A673 (cell line): ENCODE data around the gene HTR6. TPM values are rescaled to one million over a fixed set of nuclear protein-coding genes. Genes with fewer than 3 reads are reported as not detected.

Experiments
- BruUV-seq: library from RNA; stranded (reverse); fragments of 400-500 nt; replicated peaks from 2 replicates; lab custom pipeline; 2021; lab: Mats Ljungman, UMichigan
- CTCF ChIA-PET: fragments of 300-600 bp; sonication (Branson Sonifier 250); formaldehyde crosslinking; loops from one replicate; lab custom pipeline; 2022; ENCODE audit warnings: antibody characterized with exemption; lab: Charles Lee
- POLR2A ChIA-PET: fragments of 300-600 bp; sonication (Branson Sonifier 250); formaldehyde crosslinking; loops from one replicate; lab custom pipeline; 2022; ENCODE audit warnings: antibody characterized with exemption; ENCODE audit not compliant: low non-redundant PET; lab: Charles Lee
- DNase-seq: peaks from one replicate; pipeline ENCODE4 v3.0.0-alpha.2; 2015; ENCODE audit warnings: low spot score
- H3K27ac ChIP-seq: fragments of 200-600 bp; sonication (generic); 2 replicates; pipeline ENCODE4 v1.5.1; 2016; ENCODE audit warnings: mixed run types, low read depth, mild to moderate bottlenecking, mixed read lengths, antibody characterized with exemption, low read length; ENCODE audit not compliant: poor library complexity, severe bottlenecking
- H3K27me3 ChIP-seq: fragments of 200-600 bp; sonication (generic); replicated peaks from 2 replicates; pipeline ENCODE4 v1.6.1; 2017; ENCODE audit warnings: mixed run types, low read depth, mild to moderate bottlenecking, mixed read lengths, antibody characterized with exemption, low read length; ENCODE audit not compliant: insufficient read depth, poor library complexity
- H3K36me3 ChIP-seq: fragments of 200-600 bp; sonication (generic); 2 replicates; pipeline ENCODE4 v1.6.1; 2016; ENCODE audit warnings: mixed run types, mild to moderate bottlenecking, mixed read lengths, antibody characterized with exemption, low read length; ENCODE audit not compliant: insufficient read depth, poor library complexity, severe bottlenecking
- H3K4me1 ChIP-seq: fragments of 200-600 bp; sonication (generic); 2 replicates; pipeline ENCODE4 v1.6.1; 2017; ENCODE audit warnings: mixed run types, mild to moderate bottlenecking, mixed read lengths, antibody characterized with exemption, low read length; ENCODE audit not compliant: insufficient read depth, poor library complexity, severe bottlenecking
- H3K4me3 ChIP-seq: fragments of 200-600 bp; sonication (generic); 2 replicates; pipeline ENCODE4 v1.5.1; 2016; ENCODE audit warnings: low read depth, mixed run types, mild to moderate bottlenecking, mixed read lengths, low read length; ENCODE audit not compliant: poor library complexity, severe bottlenecking
- H3K9me3 ChIP-seq: fragments of 200-600 bp; sonication (generic); 2 replicates; pipeline ENCODE4 v1.6.1; 2016; ENCODE audit warnings: mixed run types, low read depth, mild to moderate bottlenecking, mixed read lengths, antibody characterized with exemption, low read length; ENCODE audit not compliant: poor library complexity, severe bottlenecking
- EZH2 ChIP-seq: fragments of 200-600 bp; sonication (generic); IDR thresholded peaks from 2 replicates; pipeline ENCODE4 v1.6.1; 2017; ENCODE audit warnings: borderline replicate concordance, low read depth, mild to moderate bottlenecking, mixed read lengths, antibody characterized with exemption, low read length; ENCODE audit not compliant: poor library complexity, severe bottlenecking
- intact Hi-C: fragments of 100-400 bp; cut with micrococcal nuclease; formaldehyde crosslinking; loops from one replicate; pipeline ENCODE4 v1.10.0; 2022; ENCODE audit not compliant: unreplicated experiment
- total RNA-seq: library from RNA; stranded (reverse); gene quantifications from 2 replicates; pipeline ENCODE4 v1.2.3, GENCODE V29; 2021
- TF ChIP-seq, protein P1 (sequence below): fragments of 300-800, 200-600 bp; sonication (generic); conservative IDR thresholded peaks from 2 replicates; pipeline ENCODE4 v1.5.1; 2017; ENCODE audit warnings: low read depth, mild to moderate bottlenecking, antibody characterized with exemption, low read length, moderate library complexity, mixed read lengths

Gene HTR6
- total RNA-seq, 1 experiment from 2014 or later: not detected

DNA sequence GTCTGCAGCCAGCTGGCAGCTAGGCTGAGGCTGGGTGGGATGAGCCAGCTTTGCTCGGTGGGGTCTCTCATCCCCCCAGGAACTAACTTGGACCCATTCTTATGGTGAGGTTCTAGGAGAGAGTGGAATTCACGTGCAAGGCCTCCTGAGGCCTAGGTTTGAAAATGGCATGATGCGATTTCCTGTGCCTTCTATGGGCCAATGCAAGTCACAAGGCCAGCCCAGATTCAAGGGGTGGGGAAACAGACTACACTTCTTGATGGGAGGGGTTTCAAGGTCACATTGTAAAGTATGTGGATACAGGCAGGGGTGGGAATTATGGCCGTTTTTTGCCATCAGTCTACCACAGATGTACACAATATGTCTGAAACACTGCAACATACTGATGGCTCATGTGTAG, 48.3 kb downstream of the HTR6 start:
- intact Hi-C loops: no loop called here
- H3K9me3 ChIP-seq: no peaks in the 10 kb centered on the region
- no peak for DNase-seq
- H3K36me3 ChIP-seq: no peaks in the 10 kb centered on the region
- H3K27me3 ChIP-seq: no peaks in the 10 kb centered on the region
- CTCF ChIA-PET: no interaction called here
- BruUV-seq: no TSS peak
- H3K4me3 ChIP-seq: no peak overlapping the region
- POLR2A ChIA-PET: no interaction called here
- no peak overlapping the region for H3K27ac ChIP-seq
- no peaks in the 10 kb centered on the region for H3K4me1 ChIP-seq
- no peak for TF ChIP-seq EZH2
- TF ChIP-seq, protein P1, sequence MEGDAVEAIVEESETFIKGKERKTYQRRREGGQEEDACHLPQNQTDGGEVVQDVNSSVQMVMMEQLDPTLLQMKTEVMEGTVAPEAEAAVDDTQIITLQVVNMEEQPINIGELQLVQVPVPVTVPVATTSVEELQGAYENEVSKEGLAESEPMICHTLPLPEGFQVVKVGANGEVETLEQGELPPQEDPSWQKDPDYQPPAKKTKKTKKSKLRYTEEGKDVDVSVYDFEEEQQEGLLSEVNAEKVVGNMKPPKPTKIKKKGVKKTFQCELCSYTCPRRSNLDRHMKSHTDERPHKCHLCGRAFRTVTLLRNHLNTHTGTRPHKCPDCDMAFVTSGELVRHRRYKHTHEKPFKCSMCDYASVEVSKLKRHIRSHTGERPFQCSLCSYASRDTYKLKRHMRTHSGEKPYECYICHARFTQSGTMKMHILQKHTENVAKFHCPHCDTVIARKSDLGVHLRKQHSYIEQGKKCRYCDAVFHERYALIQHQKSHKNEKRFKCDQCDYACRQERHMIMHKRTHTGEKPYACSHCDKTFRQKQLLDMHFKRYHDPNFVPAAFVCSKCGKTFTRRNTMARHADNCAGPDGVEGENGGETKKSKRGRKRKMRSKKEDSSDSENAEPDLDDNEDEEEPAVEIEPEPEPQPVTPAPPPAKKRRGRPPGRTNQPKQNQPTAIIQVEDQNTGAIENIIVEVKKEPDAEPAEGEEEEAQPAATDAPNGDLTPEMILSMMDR: no peak

DNA sequence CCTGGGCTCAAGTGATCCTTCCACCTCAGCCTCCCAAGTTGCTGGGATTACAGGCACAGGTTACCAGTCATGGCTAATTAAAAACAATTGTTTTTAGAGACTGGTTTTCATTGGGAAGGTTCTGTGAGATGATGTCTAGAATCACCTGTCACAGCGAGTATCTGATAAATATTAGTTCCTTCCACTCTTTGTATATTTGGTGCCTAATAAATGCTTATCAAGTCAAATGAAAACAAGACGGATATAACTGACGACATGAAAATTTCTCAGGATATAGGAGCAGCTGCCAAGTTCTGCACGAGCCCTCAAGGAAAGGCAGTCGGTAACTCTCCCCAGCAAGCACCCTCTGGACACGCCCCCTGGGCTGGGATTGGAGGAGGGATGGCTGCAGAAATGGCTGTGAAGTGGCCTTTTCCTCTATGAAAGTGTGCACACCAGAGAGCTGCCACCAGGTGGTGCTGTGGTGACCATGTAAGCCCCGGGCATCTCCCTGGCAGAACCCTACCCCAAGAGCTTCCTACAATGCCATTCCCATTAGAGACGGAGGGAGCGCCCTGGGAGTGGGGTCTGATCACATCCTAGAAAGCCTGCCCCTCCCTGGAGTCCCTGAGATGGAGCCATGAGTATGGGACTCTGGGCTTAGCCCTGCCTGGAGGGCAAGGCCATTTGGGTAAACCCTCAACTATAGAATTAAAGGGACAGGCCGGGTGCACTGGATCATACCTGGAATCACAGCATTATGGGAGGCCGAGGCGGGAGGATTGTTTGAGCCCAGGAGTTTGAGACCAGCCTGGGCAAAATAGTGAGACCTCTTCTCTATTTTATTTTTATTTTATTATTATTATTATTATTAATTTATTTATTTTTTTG, 50.9 kb downstream of the HTR6 start:
- H3K36me3 ChIP-seq: no peaks in the 10 kb centered on the region
- BruUV-seq: no TSS peak
- no peaks in the 10 kb centered on the region for H3K4me1 ChIP-seq
- no peaks in the 10 kb centered on the region for H3K9me3 ChIP-seq
- no peak overlapping the region for H3K4me3 ChIP-seq
- DNase-seq: peak; percentile 98
- ChIA-PET POLR2A (no interaction called here), CTCF (interaction anchor here (0.6 to 1.2 kb wide), 11 partner anchors 11 to 323 kb away, joined by 3 to 7 read pairs (median 4); partner anchors contain the start of gene OTUD3)
- intact Hi-C loops: loop anchor here (5.0 kb wide), 1 partner anchor 97 kb away; no protein-coding TSS in a partner anchor
- no peak for TF ChIP-seq EZH2
- TF ChIP-seq, protein P1: peak; percentile 97
- no peaks in the 10 kb centered on the region for H3K27me3 ChIP-seq
- H3K27ac ChIP-seq: no peak overlapping the region

DNA sequence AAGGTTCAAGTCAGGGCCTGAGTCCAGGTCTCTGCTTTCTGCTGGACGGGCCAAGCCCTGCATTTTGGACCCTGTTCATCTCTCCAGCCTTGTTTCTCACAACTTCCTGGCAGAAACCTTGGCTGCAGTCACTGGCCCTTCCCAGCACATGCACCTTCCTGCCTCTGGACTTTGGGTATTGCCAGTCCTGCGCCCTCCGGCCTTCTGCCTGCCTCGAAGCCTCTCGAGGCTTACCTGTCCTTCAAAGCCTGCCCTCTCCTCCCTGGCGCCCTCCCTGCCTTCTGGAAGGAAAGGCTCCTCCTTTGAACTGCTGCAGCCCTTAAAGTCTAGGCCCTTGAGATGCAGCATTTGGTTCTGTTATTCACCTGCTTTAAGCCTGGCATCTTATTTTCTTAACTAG, 52.8 kb downstream of the HTR6 start:
- POLR2A ChIA-PET: no interaction called here
- no peaks in the 10 kb centered on the region for H3K4me1 ChIP-seq
- intact Hi-C loops: loop anchor here (5.0 kb wide), 1 partner anchor 95 kb away; no protein-coding TSS in a partner anchor
- no peak overlapping the region for H3K4me3 ChIP-seq
- no peak for TF ChIP-seq EZH2
- TF ChIP-seq, protein P1: no peak
- no TSS peak for BruUV-seq
- CTCF ChIA-PET: no interaction called here
- H3K9me3 ChIP-seq: no peaks in the 10 kb centered on the region
- DNase-seq: no peak
- no peak overlapping the region for H3K27ac ChIP-seq
- H3K27me3 ChIP-seq: no peaks in the 10 kb centered on the region
- no peaks in the 10 kb centered on the region for H3K36me3 ChIP-seq
